Stimulated activated naive CD8-positive, alpha-beta T cell treated with anti-CD3 and anti-CD28 coated beads, Interleukin-15, Interleukin-2, amounts not matched to agents 100 ng/mL and 50 ng/mL, for 24 hours (primary cell): ENCODE measurements around the gene ARHGAP21.

Experiments used
- H3K27ac Mint-ChIP-seq: one replicate; pipeline ENCODE4 v1.8.0; 2021; ENCODE audit warnings: mild to moderate bottlenecking, mixed read lengths
- H3K27me3 Mint-ChIP-seq: one replicate; pipeline ENCODE4 v1.8.0; 2021; ENCODE audit warnings: mixed read lengths
- H3K36me3 Mint-ChIP-seq: one replicate; pipeline ENCODE4 v1.8.0; 2021; ENCODE audit warnings: low read depth, mixed read lengths
- H3K4me1 Mint-ChIP-seq: one replicate; pipeline ENCODE4 v1.8.0; 2021; ENCODE audit warnings: low read depth, mixed read lengths
- H3K4me3 Mint-ChIP-seq: one replicate; pipeline ENCODE4 v1.8.0; 2021; ENCODE audit warnings: mild to moderate bottlenecking, mixed read lengths
- H3K9me3 Mint-ChIP-seq: one replicate; pipeline ENCODE4 v1.8.0; 2021; ENCODE audit warnings: mixed read lengths

ARHGAP21 gene

GRCh38 chr10:24605141-24605540 is 118.5 kb downstream of the ARHGAP21 start:
- no peak overlapping the region for H3K4me3 Mint-ChIP-seq
- H3K36me3 Mint-ChIP-seq = peaks cover 44% of the 10 kb centered on the region
- peaks cover 4% of the 10 kb centered on the region for H3K9me3 Mint-ChIP-seq
- H3K27me3 Mint-ChIP-seq = no peaks in the 10 kb centered on the region
- peak overlapping the region; percentile 3 for H3K27ac Mint-ChIP-seq
- peaks cover 23% of the 10 kb centered on the region for H3K4me1 Mint-ChIP-seq

DNA sequence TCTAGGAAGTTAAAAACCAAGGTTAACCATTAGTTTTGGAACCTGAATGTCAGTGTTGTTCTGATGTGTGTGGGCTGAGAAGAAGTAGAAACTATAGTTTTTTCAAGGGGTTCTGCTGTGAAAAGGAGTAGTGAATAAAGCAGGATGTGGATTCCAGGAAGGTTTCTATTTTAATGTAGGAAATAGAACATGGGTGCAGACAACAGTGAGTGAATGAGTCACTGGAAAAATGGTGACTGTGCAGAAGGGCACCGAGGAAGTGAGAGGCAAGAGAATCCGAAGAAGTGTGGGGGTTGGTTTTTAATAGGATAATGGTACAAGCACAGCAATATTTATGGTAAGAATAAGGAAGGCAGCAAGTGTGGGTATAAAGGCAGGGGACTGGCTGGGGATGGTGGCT is 120.4 kb downstream of the ARHGAP21 start:
- Mint-ChIP-seq H3K27ac (peak overlapping the region; percentile 92), H3K4me3 (peak overlapping the region; percentile 47), H3K36me3 (peaks cover 54% of the 10 kb centered on the region), H3K27me3 (no peaks in the 10 kb centered on the region), H3K9me3 (peaks cover 4% of the 10 kb centered on the region), H3K4me1 (peaks cover 27% of the 10 kb centered on the region)

- Mint-ChIP-seq H3K4me3 (no peak overlapping the region), H3K4me1 (peaks cover 13% of the 10 kb centered on the region), H3K27me3 (no peaks in the 10 kb centered on the region), H3K27ac (no peak overlapping the region), H3K36me3 (peaks cover 67% of the 10 kb centered on the region), H3K9me3 (no peaks in the 10 kb centered on the region)
These were observed 125.7 kb downstream of the ARHGAP21 start for GRCh38 chr10:24597961-24598360.

DNA sequence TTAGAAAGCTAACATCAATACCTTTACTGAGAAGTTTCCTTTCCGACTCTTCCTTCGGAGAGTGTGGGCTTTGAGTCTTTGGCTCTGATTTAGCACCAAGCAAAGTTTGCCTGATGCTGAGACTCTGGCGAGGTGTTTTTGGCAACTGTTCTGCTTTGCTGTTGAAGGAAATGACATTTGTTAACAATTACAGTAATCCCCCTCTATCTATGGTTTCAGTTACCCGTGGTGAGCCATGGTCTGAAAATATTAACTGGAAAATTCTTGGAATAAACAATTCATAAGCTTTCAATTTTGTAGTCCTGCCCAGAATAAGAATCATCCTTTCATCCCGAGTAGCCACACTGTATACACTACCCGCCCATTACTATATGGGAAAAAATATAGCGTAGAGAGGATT is 126.3 kb downstream of the ARHGAP21 start:
- Mint-ChIP-seq H3K27me3 (no peaks in the 10 kb centered on the region), H3K4me3 (no peak overlapping the region), H3K4me1 (peaks cover 8% of the 10 kb centered on the region), H3K27ac (no peak overlapping the region), H3K36me3 (peaks cover 67% of the 10 kb centered on the region), H3K9me3 (no peaks in the 10 kb centered on the region)

DNA sequence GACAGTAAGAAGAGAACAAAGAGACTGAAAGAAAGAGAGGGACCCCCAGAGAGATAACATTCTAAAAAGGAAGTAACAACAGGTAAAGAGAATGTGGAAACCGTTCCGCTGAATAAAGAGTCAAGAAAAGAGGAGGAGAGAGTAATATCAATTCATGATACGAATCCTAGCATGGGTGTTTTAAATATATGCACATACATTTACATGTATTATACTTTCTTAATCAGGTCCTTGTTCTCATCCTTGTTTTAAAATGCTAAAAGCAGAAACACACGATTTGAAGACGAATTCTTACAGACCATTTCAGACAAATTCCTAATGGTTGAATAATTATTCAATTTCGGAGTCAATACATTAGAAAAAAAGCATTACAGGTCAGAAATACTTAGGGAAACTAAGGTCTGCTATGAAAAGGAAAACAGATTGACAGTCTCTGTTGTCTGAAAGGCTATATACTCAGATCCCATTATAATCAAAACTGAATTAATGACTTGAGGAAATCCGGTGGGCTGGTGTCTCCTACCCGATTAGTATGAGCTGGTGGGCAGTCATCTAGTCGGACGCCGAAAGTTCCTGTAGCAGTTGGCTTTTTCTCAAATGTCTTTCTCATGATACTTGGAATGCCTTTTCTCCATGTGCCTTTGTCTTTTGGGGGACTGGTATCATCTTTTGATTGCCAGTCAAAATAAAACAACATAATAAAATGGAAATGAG is 127.3 kb downstream of the ARHGAP21 start:
- no peak overlapping the region for H3K27ac Mint-ChIP-seq
- H3K4me1 Mint-ChIP-seq = peaks cover 4% of the 10 kb centered on the region
- no peaks in the 10 kb centered on the region for H3K9me3 Mint-ChIP-seq
- H3K36me3 Mint-ChIP-seq = peaks cover 74% of the 10 kb centered on the region
- H3K27me3 Mint-ChIP-seq = no peaks in the 10 kb centered on the region
- H3K4me3 Mint-ChIP-seq = no peak overlapping the region

- H3K27ac Mint-ChIP-seq = no peak overlapping the region
- H3K4me3 Mint-ChIP-seq = no peak overlapping the region
- H3K4me1 Mint-ChIP-seq = no peaks in the 10 kb centered on the region
- no peaks in the 10 kb centered on the region for H3K27me3 Mint-ChIP-seq
- peaks cover 57% of the 10 kb centered on the region for H3K36me3 Mint-ChIP-seq
- H3K9me3 Mint-ChIP-seq = no peaks in the 10 kb centered on the region
These were observed 132.8 kb downstream of the ARHGAP21 start for GRCh38 chr10:24590697-24591457.

GRCh38 chr10:24589265-24589664 is 134.4 kb downstream of the ARHGAP21 start:
- Mint-ChIP-seq H3K27me3 (no peaks in the 10 kb centered on the region), H3K9me3 (no peaks in the 10 kb centered on the region), H3K36me3 (peaks cover 60% of the 10 kb centered on the region), H3K27ac (no peak overlapping the region), H3K4me3 (no peak overlapping the region), H3K4me1 (no peaks in the 10 kb centered on the region)

DNA sequence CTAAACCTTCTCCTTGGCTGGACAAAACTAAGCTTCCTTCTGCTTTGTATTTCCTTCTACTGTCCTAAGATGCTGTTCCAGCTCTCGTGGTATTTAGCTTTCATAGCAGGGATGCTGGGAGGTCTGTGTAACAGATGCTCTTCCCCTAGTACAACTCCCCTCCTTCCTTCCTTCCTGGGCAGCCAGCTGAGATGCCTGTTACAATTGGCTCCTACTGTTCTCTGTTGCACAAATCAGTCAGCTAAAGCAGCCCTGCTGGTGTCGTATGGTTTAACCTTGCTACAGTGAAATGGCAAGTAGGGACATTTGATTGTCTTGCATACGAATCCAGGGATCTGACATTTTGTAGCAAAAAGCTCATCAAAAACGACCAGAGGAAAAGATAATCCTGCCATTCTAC is 143.8 kb downstream of the ARHGAP21 start:
- Mint-ChIP-seq H3K27me3 (peaks cover 5% of the 10 kb centered on the region), H3K36me3 (peaks cover 10% of the 10 kb centered on the region), H3K4me1 (peaks cover 11% of the 10 kb centered on the region), H3K4me3 (no peak overlapping the region), H3K27ac (no peak overlapping the region), H3K9me3 (no peaks in the 10 kb centered on the region)

DNA sequence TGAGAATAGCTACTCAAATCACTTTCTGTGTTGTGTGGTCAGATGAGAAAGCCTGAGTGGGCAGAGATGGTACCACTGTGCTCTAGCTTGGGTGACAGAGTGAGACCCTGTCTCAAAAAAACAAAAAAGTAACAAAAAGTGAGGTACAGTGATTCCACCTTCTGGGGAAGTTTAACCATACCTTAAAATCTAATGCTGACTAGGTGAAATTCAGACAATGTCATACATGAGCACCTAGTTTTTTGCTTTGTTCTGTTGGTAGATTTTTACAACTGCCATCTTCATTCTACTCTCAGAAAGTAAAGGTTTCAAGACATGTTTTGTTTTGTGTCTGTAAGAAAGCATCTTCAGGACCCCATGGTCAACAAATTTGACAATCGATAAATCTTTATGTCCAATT is 144.2 kb downstream of the ARHGAP21 start:
- Mint-ChIP-seq H3K27me3 (peaks cover 9% of the 10 kb centered on the region), H3K27ac (no peak overlapping the region), H3K9me3 (no peaks in the 10 kb centered on the region), H3K4me3 (no peak overlapping the region), H3K36me3 (peaks cover 8% of the 10 kb centered on the region), H3K4me1 (peaks cover 11% of the 10 kb centered on the region)

GRCh38 chr10:24575481-24576002 is 148.1 kb downstream of the ARHGAP21 start:
- H3K27ac Mint-ChIP-seq = no peak overlapping the region
- H3K36me3 Mint-ChIP-seq = no peaks in the 10 kb centered on the region
- no peaks in the 10 kb centered on the region for H3K9me3 Mint-ChIP-seq
- no peak overlapping the region for H3K4me3 Mint-ChIP-seq
- peaks cover 19% of the 10 kb centered on the region for H3K27me3 Mint-ChIP-seq
- peaks cover 11% of the 10 kb centered on the region for H3K4me1 Mint-ChIP-seq

- H3K4me3 Mint-ChIP-seq = no peak overlapping the region
These were observed 149.0 kb downstream of the ARHGAP21 start for GRCh38 chr10:24574578-24575155.

GRCh38 chr10:24574161-24574560 is 149.5 kb downstream of the ARHGAP21 start:
- H3K9me3 Mint-ChIP-seq = no peaks in the 10 kb centered on the region
- H3K27me3 Mint-ChIP-seq = peaks cover 19% of the 10 kb centered on the region
- peaks cover 11% of the 10 kb centered on the region for H3K4me1 Mint-ChIP-seq
- no peak overlapping the region for H3K4me3 Mint-ChIP-seq
- no peak overlapping the region for H3K27ac Mint-ChIP-seq
- no peaks in the 10 kb centered on the region for H3K36me3 Mint-ChIP-seq

More at GRCh38 chr10:24574578-24575155, 149.0 kb downstream of the ARHGAP21 start:
- Mint-ChIP-seq H3K4me1 (peaks cover 11% of the 10 kb centered on the region), H3K27ac (no peak overlapping the region), H3K36me3 (no peaks in the 10 kb centered on the region), H3K9me3 (no peaks in the 10 kb centered on the region), H3K27me3 (peaks cover 19% of the 10 kb centered on the region)

DNA sequence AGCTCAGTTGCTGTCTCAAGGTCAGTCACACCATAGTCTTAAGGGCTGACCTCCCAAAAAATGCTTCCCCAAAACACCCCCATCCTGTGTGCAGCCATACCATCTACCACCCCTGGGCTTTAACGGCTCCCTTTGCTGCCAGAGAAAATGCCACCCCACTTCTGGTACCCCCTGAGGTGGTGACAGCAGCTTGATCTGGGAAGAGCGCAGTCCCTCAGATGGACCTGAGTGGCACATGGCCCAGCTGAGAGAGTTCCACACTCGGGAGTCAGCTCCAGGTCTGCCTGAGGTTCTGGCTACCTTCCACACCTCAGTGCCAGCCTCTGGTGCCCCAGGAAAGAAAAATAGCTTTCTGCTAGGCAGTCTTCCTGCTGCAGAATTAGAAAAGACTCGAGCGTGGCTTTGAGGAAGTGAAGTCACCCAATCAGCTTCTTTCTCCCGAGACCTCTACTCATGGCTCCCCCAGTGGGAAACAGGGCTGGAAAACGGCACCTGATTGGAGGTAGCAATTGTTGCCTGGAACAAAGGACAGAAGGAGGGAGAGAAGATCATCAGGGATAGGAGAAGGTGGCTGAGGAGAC is 151.7 kb downstream of the ARHGAP21 start:
- peaks cover 11% of the 10 kb centered on the region for H3K4me1 Mint-ChIP-seq
- H3K36me3 Mint-ChIP-seq = no peaks in the 10 kb centered on the region
- peaks cover 23% of the 10 kb centered on the region for H3K27me3 Mint-ChIP-seq
- no peak overlapping the region for H3K4me3 Mint-ChIP-seq
- H3K27ac Mint-ChIP-seq = no peak overlapping the region
- H3K9me3 Mint-ChIP-seq = no peaks in the 10 kb centered on the region

DNA sequence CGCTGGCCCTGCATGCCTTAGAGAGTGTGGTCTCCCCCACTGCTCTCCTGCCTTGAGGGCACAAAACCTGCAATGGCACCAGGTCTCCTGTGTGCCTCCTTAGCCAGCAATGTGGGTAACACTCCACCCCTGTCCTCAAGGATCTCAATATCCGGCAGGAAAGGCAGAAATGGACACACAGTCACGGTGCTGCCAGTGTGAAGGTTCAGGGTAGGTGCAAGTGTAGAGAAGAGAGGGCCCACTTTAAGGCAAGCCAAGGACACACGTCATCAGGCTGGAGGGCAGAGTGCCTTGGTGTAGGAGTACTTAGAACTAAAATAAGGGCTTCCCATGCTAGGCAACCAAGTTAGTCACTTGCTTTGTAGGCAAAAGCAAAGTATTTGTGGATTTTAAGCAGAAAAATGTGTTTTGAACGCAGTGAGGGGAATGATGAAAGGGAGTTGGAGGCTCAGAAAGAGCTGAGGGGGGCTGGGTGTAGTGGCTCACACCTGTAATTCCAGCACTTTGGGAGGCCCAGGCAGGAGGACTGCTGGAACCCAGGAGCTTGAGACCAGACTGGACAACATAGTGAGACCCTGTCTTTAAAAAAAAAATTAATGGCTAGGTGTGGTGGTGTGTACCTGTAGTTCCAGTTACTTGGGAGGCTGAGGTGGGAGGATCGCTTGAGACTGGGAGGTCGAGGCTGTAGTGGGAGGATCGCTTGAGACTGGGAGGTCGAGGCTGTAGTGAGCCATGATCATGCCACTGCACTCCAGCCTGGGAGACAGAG is 152.8 kb downstream of the ARHGAP21 start:
- Mint-ChIP-seq H3K9me3 (no peaks in the 10 kb centered on the region), H3K4me3 (no peak overlapping the region), H3K27me3 (peaks cover 19% of the 10 kb centered on the region), H3K36me3 (no peaks in the 10 kb centered on the region), H3K4me1 (peaks cover 8% of the 10 kb centered on the region), H3K27ac (no peak overlapping the region)
